ENCODE measurements around the gene TRIM45.

The TRIM45 gene

GRCh38 chr1:117067533-117068370 lies 53.8 kb downstream of the TRIM45 start:
- no peak overlapping the region for H3K4me3 Mint-ChIP-seq
- peaks cover 47% of the 10 kb centered on the region for H3K4me1 Mint-ChIP-seq (ENCODE audit: low read depth)
- H3K27ac Mint-ChIP-seq = no peak overlapping the region
- no peaks in the 10 kb centered on the region for H3K27me3 Mint-ChIP-seq
- H3K9me3 Mint-ChIP-seq (ENCODE audit: low read depth) = no peaks in the 10 kb centered on the region
- H3K36me3 Mint-ChIP-seq = peaks cover 20% of the 10 kb centered on the region

DNA sequence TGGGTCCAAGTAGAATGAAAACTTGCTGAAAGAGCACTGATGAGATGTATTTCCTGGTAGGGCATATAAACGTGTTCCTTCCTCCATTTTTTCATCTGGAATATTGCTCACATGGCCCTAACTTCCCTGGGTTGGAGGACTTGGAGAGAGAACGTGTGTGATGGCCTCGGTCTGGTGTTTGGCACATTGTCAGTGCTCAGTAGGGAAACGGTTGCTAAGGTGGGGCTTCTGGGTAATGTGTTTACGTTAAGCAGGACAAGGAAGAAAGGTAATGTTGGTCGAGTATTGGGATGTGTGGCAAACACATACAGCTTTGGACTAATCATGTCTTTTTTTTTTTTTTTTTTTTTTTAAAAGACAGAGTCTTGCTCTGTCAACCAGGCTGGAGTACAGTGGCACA lies 55.2 kb downstream of the TRIM45 start:
- peaks cover 60% of the 10 kb centered on the region for H3K4me1 Mint-ChIP-seq (ENCODE audit: low read depth)
- H3K36me3 Mint-ChIP-seq = peaks cover 25% of the 10 kb centered on the region
- no peaks in the 10 kb centered on the region for H3K9me3 Mint-ChIP-seq (ENCODE audit: low read depth)
- no peak overlapping the region for H3K27ac Mint-ChIP-seq
- H3K4me3 Mint-ChIP-seq = no peak overlapping the region
- H3K27me3 Mint-ChIP-seq = no peaks in the 10 kb centered on the region

DNA sequence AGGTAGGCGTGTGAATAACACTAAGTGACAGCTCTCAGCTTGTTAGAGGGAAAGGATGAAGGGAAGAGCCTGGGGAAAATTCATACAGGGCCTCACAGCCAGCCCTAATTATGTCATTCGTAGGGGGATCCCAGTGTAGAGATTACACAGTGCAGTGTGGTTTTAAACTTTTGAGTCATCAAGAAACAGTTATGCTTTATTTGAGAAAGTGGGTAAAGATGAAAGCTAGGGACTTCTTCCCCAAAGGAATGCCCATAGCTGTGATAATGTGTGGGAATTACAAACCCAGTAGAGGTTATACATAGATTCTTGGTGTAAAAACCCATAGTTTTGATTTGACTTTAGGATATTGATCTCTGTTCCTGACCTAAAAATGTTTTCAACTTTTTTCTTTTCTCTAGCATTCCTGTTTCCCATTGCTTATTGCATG lies 59.5 kb downstream of the TRIM45 start:
- H3K4me1 Mint-ChIP-seq (ENCODE audit: low read depth) = peaks cover 51% of the 10 kb centered on the region
- H3K27me3 Mint-ChIP-seq = no peaks in the 10 kb centered on the region
- H3K27ac Mint-ChIP-seq = no peak overlapping the region
- H3K36me3 Mint-ChIP-seq = peaks cover 23% of the 10 kb centered on the region
- H3K9me3 Mint-ChIP-seq (ENCODE audit: low read depth) = no peaks in the 10 kb centered on the region
- no peak overlapping the region for H3K4me3 Mint-ChIP-seq
